PC-3 (cell line): Measurements from ENCODE around the gene TMEM184B.

Experiments used
- EZH2 ChIP-seq: fragments of 300-600 bp; sonication (generic); IDR thresholded peaks from one replicate; pipeline ENCODE4 v1.6.1; 2017; ENCODE audit warnings: antibody characterized with exemption, mild to moderate bottlenecking, low read length; ENCODE audit not compliant: unreplicated experiment
- EZH2phosphoT487 ChIP-seq: fragments of 300-600 bp; sonication (generic); IDR thresholded peaks from 2 replicates; pipeline ENCODE4 v1.6.1; 2018; ENCODE audit warnings: mild to moderate bottlenecking, antibody characterized with exemption, low read length, borderline replicate concordance
- TF ChIP-seq, protein P1 (sequence below): fragments of 300-600 bp; sonication (generic); conservative IDR thresholded peaks from 2 replicates; pipeline ENCODE4 v1.5.1; 2017; ENCODE audit warnings: antibody characterized with exemption, low read depth, mild to moderate bottlenecking, low read length

- TF ChIP-seq, protein P1, sequence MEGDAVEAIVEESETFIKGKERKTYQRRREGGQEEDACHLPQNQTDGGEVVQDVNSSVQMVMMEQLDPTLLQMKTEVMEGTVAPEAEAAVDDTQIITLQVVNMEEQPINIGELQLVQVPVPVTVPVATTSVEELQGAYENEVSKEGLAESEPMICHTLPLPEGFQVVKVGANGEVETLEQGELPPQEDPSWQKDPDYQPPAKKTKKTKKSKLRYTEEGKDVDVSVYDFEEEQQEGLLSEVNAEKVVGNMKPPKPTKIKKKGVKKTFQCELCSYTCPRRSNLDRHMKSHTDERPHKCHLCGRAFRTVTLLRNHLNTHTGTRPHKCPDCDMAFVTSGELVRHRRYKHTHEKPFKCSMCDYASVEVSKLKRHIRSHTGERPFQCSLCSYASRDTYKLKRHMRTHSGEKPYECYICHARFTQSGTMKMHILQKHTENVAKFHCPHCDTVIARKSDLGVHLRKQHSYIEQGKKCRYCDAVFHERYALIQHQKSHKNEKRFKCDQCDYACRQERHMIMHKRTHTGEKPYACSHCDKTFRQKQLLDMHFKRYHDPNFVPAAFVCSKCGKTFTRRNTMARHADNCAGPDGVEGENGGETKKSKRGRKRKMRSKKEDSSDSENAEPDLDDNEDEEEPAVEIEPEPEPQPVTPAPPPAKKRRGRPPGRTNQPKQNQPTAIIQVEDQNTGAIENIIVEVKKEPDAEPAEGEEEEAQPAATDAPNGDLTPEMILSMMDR: no peak
- TF ChIP-seq EZH2phosphoT487: no peak
- no peak for TF ChIP-seq EZH2
Observed at GRCh38 chr22:38258895-38259294, 13.9 kb downstream of the TMEM184B start.
